Osteocyte (in vitro differentiated cells): ENCODE results near the gene MTOR. TPM values are rescaled to one million over a fixed set of nuclear protein-coding genes. Genes with fewer than 3 reads are reported as not detected.

Experiments used
- DNase-seq: peaks from one replicate; pipeline ENCODE4 v3.0.0; 2021; ENCODE audit warnings: mixed read lengths; ENCODE audit not compliant: unreplicated experiment; ENCODE audit errors: extremely low spot score
- H3K27ac Mint-ChIP-seq: one replicate; pipeline ENCODE4 v1.8.0; 2021; ENCODE audit warnings: mild to moderate bottlenecking, mixed read lengths; ENCODE audit not compliant: unreplicated experiment
- H3K27me3 Mint-ChIP-seq: one replicate; pipeline ENCODE4 v1.8.0; 2021; ENCODE audit warnings: mixed read lengths; ENCODE audit not compliant: unreplicated experiment
- H3K36me3 Mint-ChIP-seq: one replicate; pipeline ENCODE4 v1.8.0; 2021; ENCODE audit warnings: mixed read lengths; ENCODE audit not compliant: unreplicated experiment
- H3K4me1 Mint-ChIP-seq: one replicate; pipeline ENCODE4 v1.8.0; 2021; ENCODE audit warnings: mixed read lengths; ENCODE audit not compliant: unreplicated experiment
- H3K4me3 Mint-ChIP-seq: one replicate; pipeline ENCODE4 v1.8.0; 2021; ENCODE audit warnings: mild to moderate bottlenecking, moderate library complexity, mixed read lengths; ENCODE audit not compliant: unreplicated experiment
- H3K9me3 Mint-ChIP-seq: one replicate; pipeline ENCODE4 v1.8.0; 2021; ENCODE audit warnings: mixed read lengths; ENCODE audit not compliant: unreplicated experiment
- CTCF ChIP-seq: fragments of 200-600 bp; sonication (generic); IDR thresholded peaks from 2 replicates; pipeline ENCODE4 v1.5.0; 2021; ENCODE audit warnings: antibody characterized with exemption, mild to moderate bottlenecking, moderate library complexity
- total RNA-seq: library from RNA; stranded (reverse); gene quantifications from 2 replicates; pipeline ENCODE4 v1.2.1, GENCODE V29; 2021

Gene MTOR
- total RNA-seq, 1 donor from 2014 or later = 42.1 TPM

GRCh38 chr1:11216074-11216473, 46.3 kb downstream of the MTOR start:
- Mint-ChIP-seq H3K4me3 (no peak overlapping the region), H3K9me3 (no peaks in the 10 kb centered on the region), H3K36me3 (peaks cover 65% of the 10 kb centered on the region), H3K27me3 (no peaks in the 10 kb centered on the region), H3K4me1 (no peaks in the 10 kb centered on the region), H3K27ac (no peak overlapping the region)
- no peak for TF ChIP-seq CTCF
- no peak for DNase-seq

GRCh38 chr1:11215381-11216005, 46.9 kb downstream of the MTOR start:
- TF ChIP-seq CTCF = no peak
- H3K36me3 Mint-ChIP-seq = peaks cover 68% of the 10 kb centered on the region
- H3K4me1 Mint-ChIP-seq = no peaks in the 10 kb centered on the region
- no peak for DNase-seq
- no peaks in the 10 kb centered on the region for H3K27me3 Mint-ChIP-seq
- no peak overlapping the region for H3K27ac Mint-ChIP-seq
- no peak overlapping the region for H3K4me3 Mint-ChIP-seq
- no peaks in the 10 kb centered on the region for H3K9me3 Mint-ChIP-seq

GRCh38 chr1:11214698-11215380, 47.5 kb downstream of the MTOR start:
- Mint-ChIP-seq H3K27ac (no peak overlapping the region), H3K27me3 (no peaks in the 10 kb centered on the region), H3K4me3 (no peak overlapping the region), H3K9me3 (no peaks in the 10 kb centered on the region), H3K36me3 (peaks cover 68% of the 10 kb centered on the region), H3K4me1 (no peaks in the 10 kb centered on the region)
- no peak for DNase-seq
- no peak for TF ChIP-seq CTCF

- DNase-seq = no peak
- Mint-ChIP-seq H3K4me1 (no peaks in the 10 kb centered on the region), H3K9me3 (no peaks in the 10 kb centered on the region), H3K27me3 (no peaks in the 10 kb centered on the region), H3K27ac (no peak overlapping the region), H3K4me3 (no peak overlapping the region), H3K36me3 (peaks cover 61% of the 10 kb centered on the region)
- no peak for TF ChIP-seq CTCF
These were observed 50.3 kb downstream of the MTOR start for GRCh38 chr1:11211925-11212587.

GRCh38 chr1:11211461-11211860, 50.9 kb downstream of the MTOR start:
- H3K36me3 Mint-ChIP-seq = peaks cover 58% of the 10 kb centered on the region
- no peak for TF ChIP-seq CTCF
- no peaks in the 10 kb centered on the region for H3K9me3 Mint-ChIP-seq
- no peak for DNase-seq
- H3K27ac Mint-ChIP-seq = no peak overlapping the region
- no peak overlapping the region for H3K4me3 Mint-ChIP-seq
- no peaks in the 10 kb centered on the region for H3K27me3 Mint-ChIP-seq
- no peaks in the 10 kb centered on the region for H3K4me1 Mint-ChIP-seq
